Gastrocnemius medialis (tissue), 4 donors: ENCODE measurements around the gene UNC5B. TPM values are rescaled to one million over a fixed set of nuclear protein-coding genes. Genes with fewer than 3 reads are reported as not detected.

Source experiments
- ATAC-seq, 2 donors: fragments of 150-250 bp; one replicate each; pipeline ENCODE4 v1.9.1; 2016
- DNase-seq, 2 donors: peaks; one replicate each; pipeline ENCODE4 v3.0.0-alpha.2; 2019
- H3K27ac ChIP-seq, 4 donors: fragments of 200-600 bp; sonication (generic); 1 replicate in 1 of 4; 2 replicates in 3 of 4; pipeline ENCODE4 v1.5.1; 2016 to 2018; ENCODE audit warnings: mild to moderate bottlenecking in 2 of 4, moderate library complexity in 1 of 4
- H3K27me3 ChIP-seq, 3 donors: fragments of 200-600 bp; sonication (generic) in 2 of 3; 1 replicate in 1 of 3; 2 replicates in 2 of 3; pipeline versions ENCODE4 v1.5.1 to v1.6.0; 2016 to 2019; ENCODE audit warnings: mild to moderate bottlenecking in 1 of 3, moderate library complexity in 1 of 3
- H3K36me3 ChIP-seq, 2 donors: fragments of 200-600 bp; sonication (generic) in 1 of 2; one replicate each; pipeline ENCODE4 v1.5.1; 2017 to 2018
- H3K4me1 ChIP-seq, 2 donors: fragments of 200-600 bp; sonication (generic) in 1 of 2; one replicate each; pipeline ENCODE4 v1.5.1; 2016 to 2017; ENCODE audit warnings: mild to moderate bottlenecking in 2 of 2
- H3K4me3 ChIP-seq, 4 donors: fragments of 200-600 bp; sonication (generic) in 3 of 4; 1 replicate in 1 of 4; 2 replicates in 3 of 4; pipeline ENCODE4 v1.5.1; 2016 to 2019; ENCODE audit warnings: mild to moderate bottlenecking in 2 of 4
- H3K9me3 ChIP-seq, 3 donors: fragments of 200-600 bp; sonication (generic) in 2 of 3; 1 replicate in 1 of 3; 2 replicates in 2 of 3; pipeline ENCODE4 v1.5.1; 2016 to 2019
- CTCF ChIP-seq, 5 experiments: fragments of 450-650 bp in 3 of 5; fragments of 200-600 bp in 2 of 5; sonication (generic) in 2 of 5; IDR thresholded peaks in 4 of 5; conservative IDR thresholded peaks in 1 of 5; 1 replicate in 4 of 5; 2 replicates in 1 of 5; pipeline ENCODE4 v1.5.1; 2016 to 2019; ENCODE audit warnings: antibody characterized with exemption in 5 of 5, mild to moderate bottlenecking in 3 of 5, moderate library complexity in 3 of 5
- POLR2A ChIP-seq, 2 donors: fragments of 450-650 bp; IDR thresholded peaks; one replicate each; pipeline ENCODE4 v1.6.1; 2017; ENCODE audit warnings: antibody characterized with exemption in 2 of 2, mild to moderate bottlenecking in 2 of 2, moderate library complexity in 2 of 2
- in situ Hi-C, 4 donors: fragments of 200-750 bp; cut with MboI; loops; one replicate each; pipeline versions ENCODE4 v1.15.0 to v1.8.0; 2017; ENCODE audit warnings: low sequenced_read_pairs in 4 of 4
- intact Hi-C: fragments of 100-400 bp; cut with DNase I; formaldehyde crosslinking; loops from one replicate; pipeline ENCODE4 v1.15.1; 2023; ENCODE audit warnings: low total_unique reads
- total RNA-seq, 4 donors: library from RNA; depleted of rRNA; stranded (reverse); fragments of >200 nt; gene quantifications; one replicate each; pipeline versions ENCODE4 v1.1.0 to v1.2.3, GENCODE V29; 2016

UNC5B gene
- total RNA-seq, 4 donors from 2014 or later: 0.65 to 1.2 (median 0.90) TPM

- in situ Hi-C loops (no loop called here), intact Hi-C loops (no loop called here)
- no peaks in the 10 kb centered on the region for H3K27me3 ChIP-seq
- H3K4me1 ChIP-seq: peaks cover 2 to 15% of the 10 kb centered on the region in 2 donors
- no peaks in the 10 kb centered on the region for H3K36me3 ChIP-seq
- ATAC-seq: no peak
- DNase-seq: peak in 1 of 2 donors; percentile 2
- no peak overlapping the region for H3K27ac ChIP-seq
- H3K4me3 ChIP-seq: no peak overlapping the region
- H3K9me3 ChIP-seq: no peaks in the 10 kb centered on the region
- TF ChIP-seq POLR2A (IDR thresholded peaks at IDR 0.05) (no peak), CTCF (IDR thresholded peaks at IDR 0.05 in 4 of 5, conservative IDR thresholded peaks at IDR 0.05 in 1 of 5) (no peak)
These were observed 9.3 kb downstream of the UNC5B start for GRCh38 chr10:71221586-71222202.

GRCh38 chr10:71222601-71223346 lies 10.4 kb downstream of the UNC5B start:
- intact Hi-C loops (no loop called here), in situ Hi-C loops (no loop called here)
- no peaks in the 10 kb centered on the region for H3K9me3 ChIP-seq
- DNase-seq (peak in 1 of 2 donors; percentile 4), ATAC-seq (no peak)
- no peak overlapping the region for H3K27ac ChIP-seq
- H3K4me3 ChIP-seq: no peak overlapping the region
- no peaks in the 10 kb centered on the region for H3K36me3 ChIP-seq
- peaks cover 0 to 5% of the 10 kb centered on the region in 2 donors for H3K4me1 ChIP-seq
- TF ChIP-seq POLR2A (IDR thresholded peaks at IDR 0.05) (no peak), CTCF (IDR thresholded peaks at IDR 0.05 in 4 of 5, conservative IDR thresholded peaks at IDR 0.05 in 1 of 5) (no peak)
- no peaks in the 10 kb centered on the region for H3K27me3 ChIP-seq

- Histone ChIP-seq H3K36me3 (no peaks in the 10 kb centered on the region), H3K4me1 (no peaks in the 10 kb centered on the region), H3K27me3 (no peaks in the 10 kb centered on the region), H3K4me3 (no peak overlapping the region), H3K27ac (no peak overlapping the region), H3K9me3 (no peaks in the 10 kb centered on the region)
- DNase-seq (peak in 1 of 2 donors; percentile 6), ATAC-seq (no peak)
- TF ChIP-seq CTCF (IDR thresholded peaks at IDR 0.05 in 4 of 5, conservative IDR thresholded peaks at IDR 0.05 in 1 of 5): no peak
- TF ChIP-seq POLR2A (IDR thresholded peaks at IDR 0.05): no peak
- intact Hi-C loops (no loop called here), in situ Hi-C loops (no loop called here)
These were observed 11.1 kb downstream of the UNC5B start for GRCh38 chr10:71223347-71224058.

- Histone ChIP-seq H3K4me1 (peaks cover 1 to 4% of the 10 kb centered on the region in 2 donors), H3K4me3 (no peak overlapping the region), H3K36me3 (no peaks in the 10 kb centered on the region), H3K9me3 (no peaks in the 10 kb centered on the region), H3K27ac (no peak overlapping the region), H3K27me3 (no peaks in the 10 kb centered on the region)
- intact Hi-C loops: no loop called here
- ATAC-seq: no peak
- in situ Hi-C loops: no loop called here
- no peak for DNase-seq
- no peak for TF ChIP-seq POLR2A (IDR thresholded peaks at IDR 0.05)
- no peak for TF ChIP-seq CTCF (IDR thresholded peaks at IDR 0.05 in 4 of 5, conservative IDR thresholded peaks at IDR 0.05 in 1 of 5)
These were observed 13.1 kb downstream of the UNC5B start for GRCh38 chr10:71225291-71226058.
